HCT116 (cell line): ENCODE results near the gene ALDH16A1.

Experiments used
- CTCF ChIP-seq, 3 experiments: fragments of 200-600 bp in 1 of 3; sonication (generic) in 1 of 3; IDR thresholded peaks in 2 of 3; conservative IDR thresholded peaks in 1 of 3; 2 replicates each; pipeline ENCODE4 v1.5.1; 2012 to 2017; ENCODE audit warnings: low read depth in 2 of 3, low read length in 2 of 3, antibody characterized with exemption in 1 of 3, borderline replicate concordance in 1 of 3, control low read depth in 1 of 3, mild to moderate bottlenecking in 1 of 3, mixed read lengths in 1 of 3, mixed run types in 1 of 3, moderate library complexity in 1 of 3; ENCODE audit not compliant: insufficient read depth in 1 of 3
- EGR1 ChIP-seq: IDR thresholded peaks from 2 replicates; pipeline ENCODE4 v1.6.1; 2012; ENCODE audit warnings: low read depth
- JUND ChIP-seq: IDR thresholded peaks from 2 replicates; pipeline ENCODE4 v1.6.1; 2012
- MAX ChIP-seq: IDR thresholded peaks from 2 replicates; pipeline ENCODE4 v1.6.1; 2012
- POLR2A ChIP-seq: IDR thresholded peaks from 2 replicates; pipeline ENCODE4 v1.7.0; 2011; ENCODE audit warnings: borderline replicate concordance; ENCODE audit not compliant: insufficient read depth, insufficient read length; ENCODE audit errors: extremely low read depth
- RAD21 ChIP-seq: IDR thresholded peaks from 2 replicates; pipeline ENCODE4 v1.6.1; 2012; ENCODE audit warnings: low read depth, mild to moderate bottlenecking
- SIN3A ChIP-seq: IDR thresholded peaks from 2 replicates; pipeline ENCODE4 v1.6.1; 2012; ENCODE audit warnings: low read depth
- SP1 ChIP-seq: IDR thresholded peaks from 2 replicates; pipeline ENCODE4 v1.6.1; 2012; ENCODE audit warnings: low read depth

GRCh38 chr19:49458567-49458903 lies 5.5 kb downstream of the ALDH16A1 start:
- TF ChIP-seq CTCF (IDR thresholded peaks at IDR 0.05 in 2 of 3, conservative IDR thresholded peaks at IDR 0.05 in 1 of 3; ENCODE audit: borderline replicate concordance in 1 of 3, insufficient read depth in 1 of 3, low read depth in 2 of 3, low read length in 2 of 3) (no peak), JUND (no peak), POLR2A (no peak), RAD21 (no peak), MAX (no peak), EGR1 (no peak), SP1 (no peak), SIN3A (no peak)
